HEK293T (cell line): Measurements from ENCODE around the gene GIN1.

Experiments used
- BHLHE40 ChIP-seq: fragments of 450-650 bp; IDR thresholded peaks from 2 replicates; pipeline ENCODE4 v1.6.1; 2016; ENCODE audit warnings: mild to moderate bottlenecking, moderate library complexity, borderline replicate concordance
- ELF4 ChIP-seq: fragments of 450-650 bp; IDR thresholded peaks from 2 replicates; pipeline ENCODE4 v1.6.1; 2017; ENCODE audit warnings: antibody characterized with exemption
- L3MBTL2 ChIP-seq: fragments of 450-650 bp; conservative IDR thresholded peaks from 2 replicates; pipeline ENCODE4 v1.6.1; 2016; ENCODE audit warnings: mild to moderate bottlenecking
- SP1 ChIP-seq: fragments of 450-650 bp; IDR thresholded peaks from 2 replicates; pipeline ENCODE4 v1.6.1; 2017

- TF ChIP-seq ELF4 = no peak
- TF ChIP-seq BHLHE40 = no peak
- TF ChIP-seq L3MBTL2 = no peak
- no peak for TF ChIP-seq SP1
These were observed 18.3 kb upstream of the GIN1 start for GRCh38 chr5:103138202-103138690.
